ENCODE measurements around the gene AHSA1.

The AHSA1 gene

DNA sequence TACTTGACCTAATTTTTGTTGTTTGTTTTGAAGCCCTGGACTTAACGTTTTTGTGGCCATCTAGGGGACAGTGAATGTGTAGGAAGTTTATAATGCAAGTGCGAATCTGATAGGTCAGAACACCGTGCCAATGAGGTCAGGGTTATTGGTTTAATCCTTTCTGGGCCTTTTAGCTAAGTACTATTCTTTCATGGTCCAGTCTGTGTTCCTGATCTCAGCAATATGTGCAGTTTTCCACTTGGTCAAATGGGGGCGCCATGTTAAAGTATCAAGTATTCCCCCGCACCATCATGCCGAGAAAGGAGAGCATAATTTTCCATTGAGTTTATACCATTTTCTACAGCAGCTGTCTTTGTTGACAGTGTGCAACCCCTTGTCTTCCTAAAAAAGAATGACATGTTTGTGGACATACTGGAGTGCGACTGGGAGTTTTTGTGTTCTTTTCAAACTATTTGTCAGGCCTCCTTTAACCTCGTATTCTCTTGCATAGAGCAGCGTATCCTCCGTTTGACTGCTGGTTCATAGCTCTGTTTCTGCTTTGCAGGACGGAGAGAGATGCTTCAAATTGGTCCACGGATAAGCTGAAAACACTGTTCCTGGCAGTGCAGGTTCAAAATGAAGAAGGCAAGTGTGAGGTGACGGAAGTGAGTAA, 1.3 kb downstream of the AHSA1 start:
- TF ChIP-seq, protein P1, sequence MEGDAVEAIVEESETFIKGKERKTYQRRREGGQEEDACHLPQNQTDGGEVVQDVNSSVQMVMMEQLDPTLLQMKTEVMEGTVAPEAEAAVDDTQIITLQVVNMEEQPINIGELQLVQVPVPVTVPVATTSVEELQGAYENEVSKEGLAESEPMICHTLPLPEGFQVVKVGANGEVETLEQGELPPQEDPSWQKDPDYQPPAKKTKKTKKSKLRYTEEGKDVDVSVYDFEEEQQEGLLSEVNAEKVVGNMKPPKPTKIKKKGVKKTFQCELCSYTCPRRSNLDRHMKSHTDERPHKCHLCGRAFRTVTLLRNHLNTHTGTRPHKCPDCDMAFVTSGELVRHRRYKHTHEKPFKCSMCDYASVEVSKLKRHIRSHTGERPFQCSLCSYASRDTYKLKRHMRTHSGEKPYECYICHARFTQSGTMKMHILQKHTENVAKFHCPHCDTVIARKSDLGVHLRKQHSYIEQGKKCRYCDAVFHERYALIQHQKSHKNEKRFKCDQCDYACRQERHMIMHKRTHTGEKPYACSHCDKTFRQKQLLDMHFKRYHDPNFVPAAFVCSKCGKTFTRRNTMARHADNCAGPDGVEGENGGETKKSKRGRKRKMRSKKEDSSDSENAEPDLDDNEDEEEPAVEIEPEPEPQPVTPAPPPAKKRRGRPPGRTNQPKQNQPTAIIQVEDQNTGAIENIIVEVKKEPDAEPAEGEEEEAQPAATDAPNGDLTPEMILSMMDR (IDR thresholded peaks at IDR 0.05): peak; percentile 74

GRCh38 chr14:77467801-77468200, 9.9 kb downstream of the AHSA1 start:
- TF ChIP-seq, protein P1 (IDR thresholded peaks at IDR 0.05): no peak

GRCh38 chr14:77469067-77469505, 11.2 kb downstream of the AHSA1 start:
- TF ChIP-seq, protein P1 (IDR thresholded peaks at IDR 0.05): no peak

DNA sequence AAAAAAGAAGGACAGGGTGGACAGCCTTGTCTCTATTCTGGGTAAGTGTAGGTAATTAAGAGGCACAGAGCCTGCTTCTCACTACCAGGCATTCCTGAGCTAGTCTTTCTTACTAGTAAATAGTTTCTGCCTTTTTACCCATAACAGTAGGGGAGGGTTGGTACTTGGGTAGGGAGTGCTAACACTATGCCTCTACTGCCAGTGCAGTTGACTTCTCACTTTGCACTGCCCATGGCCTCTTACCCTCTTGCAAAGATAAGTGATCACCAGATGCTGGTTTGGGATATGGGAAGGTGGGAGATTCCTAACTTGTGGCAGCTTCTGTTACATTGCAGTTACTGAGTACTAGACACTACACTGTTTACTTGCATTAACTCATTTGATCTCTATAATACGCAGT, 11.6 kb downstream of the AHSA1 start:
- TF ChIP-seq, protein P1 (IDR thresholded peaks at IDR 0.05): no peak

- TF ChIP-seq, protein P1 (IDR thresholded peaks at IDR 0.05): no peak
Measured at GRCh38 chr14:77470224-77470870, 12.5 kb downstream of the AHSA1 start.

DNA sequence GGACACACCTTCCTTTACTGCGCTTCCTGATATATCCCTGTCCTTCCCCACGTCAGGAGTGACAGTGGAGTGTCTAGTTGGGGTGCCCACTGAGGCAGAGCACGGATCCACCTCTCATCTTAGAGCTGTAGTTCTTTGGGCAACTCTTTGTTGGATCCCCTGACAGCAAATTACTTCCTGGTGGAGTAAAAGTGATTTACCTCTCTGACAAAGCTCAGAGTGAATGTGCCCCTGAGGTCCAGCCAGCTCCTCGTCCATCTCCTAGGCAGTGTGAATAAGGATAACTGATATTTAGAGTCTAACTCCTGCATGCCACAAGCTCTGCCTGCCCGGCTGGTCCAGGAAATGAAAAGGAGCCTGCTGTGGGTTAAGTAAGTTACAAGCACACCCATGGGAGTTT, 16.0 kb downstream of the AHSA1 start:
- TF ChIP-seq, protein P1 (IDR thresholded peaks at IDR 0.05): no peak

DNA sequence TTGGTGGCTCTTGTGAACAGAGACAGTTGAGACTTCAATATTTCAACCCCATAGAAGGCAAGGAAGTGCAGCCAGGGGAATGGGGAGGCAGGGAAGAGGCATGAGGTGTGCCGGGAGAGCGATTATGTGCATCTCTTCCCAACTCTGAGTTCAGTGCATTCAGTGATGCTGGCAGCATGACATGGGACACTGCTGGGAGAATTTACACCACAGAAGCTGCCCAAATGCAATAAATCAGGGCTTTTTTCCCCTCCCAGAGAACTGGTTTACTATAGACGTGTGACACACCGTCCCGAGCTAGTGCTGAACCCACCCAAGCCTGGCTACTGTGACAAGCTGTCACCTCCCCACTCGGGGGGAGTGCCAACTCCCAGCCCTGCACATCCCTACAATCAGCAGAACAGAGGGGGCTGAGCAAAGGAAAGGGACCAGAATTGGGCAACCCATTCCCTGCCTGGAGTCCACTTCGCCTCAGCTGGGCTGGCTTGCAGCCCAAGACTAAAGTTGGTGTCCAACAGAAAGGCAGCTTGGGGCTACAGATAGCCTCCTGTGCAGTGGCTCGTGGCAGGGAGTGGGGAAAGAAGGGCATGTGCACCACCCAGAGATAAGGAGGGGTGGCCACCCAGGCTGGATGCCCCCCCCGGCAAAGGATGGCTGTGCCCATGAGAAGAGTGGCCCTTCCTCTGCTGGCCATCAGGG, 16.7 kb downstream of the AHSA1 start:
- TF ChIP-seq, protein P1 (IDR thresholded peaks at IDR 0.05): no peak
